Measurements from ENCODE around the gene DSCAML1.
"Not testable (repeated sequence)": the region's sequence is repeated elsewhere in the genome, so short reads cannot be mapped to it uniquely, and the experiment has no call there.

Gene DSCAML1

GRCh38 chr11:117793583-117793982 lies 3.4 kb downstream of the DSCAML1 start:
- no peak for FAIRE-seq

- FAIRE-seq: no peak
These were observed 4.0 kb downstream of the DSCAML1 start for GRCh38 chr11:117792992-117793391.

- no peak for FAIRE-seq
These were observed 4.8 kb downstream of the DSCAML1 start for GRCh38 chr11:117792241-117792640.

- no peak for FAIRE-seq
These were observed 6.7 kb downstream of the DSCAML1 start for GRCh38 chr11:117790279-117790678.

GRCh38 chr11:117789241-117789640 lies 7.8 kb downstream of the DSCAML1 start:
- FAIRE-seq: no peak

GRCh38 chr11:117786135-117786870 lies 10.7 kb downstream of the DSCAML1 start:
- FAIRE-seq: no peak

GRCh38 chr11:117782101-117782500 lies 14.9 kb downstream of the DSCAML1 start:
- FAIRE-seq: no peak

GRCh38 chr11:117781627-117782026 lies 15.4 kb downstream of the DSCAML1 start:
- FAIRE-seq: no peak

GRCh38 chr11:117780456-117780855 lies 16.6 kb downstream of the DSCAML1 start:
- FAIRE-seq: no peak

- no peak for FAIRE-seq
These were observed 22.5 kb downstream of the DSCAML1 start for GRCh38 chr11:117774553-117774952.

GRCh38 chr11:117772360-117772759 lies 24.7 kb downstream of the DSCAML1 start:
- FAIRE-seq: no peak

- FAIRE-seq: no peak
These were observed 25.2 kb downstream of the DSCAML1 start for GRCh38 chr11:117771841-117772240.

GRCh38 chr11:117771197-117771596 lies 25.8 kb downstream of the DSCAML1 start:
- FAIRE-seq: no peak

GRCh38 chr11:117770061-117770460 lies 27.0 kb downstream of the DSCAML1 start:
- FAIRE-seq: no peak

- FAIRE-seq: no peak
These were observed 27.5 kb downstream of the DSCAML1 start for GRCh38 chr11:117769533-117769932.

- no peak for FAIRE-seq
These were observed 28.5 kb downstream of the DSCAML1 start for GRCh38 chr11:117768506-117768905.

GRCh38 chr11:117767071-117767470 lies 29.9 kb downstream of the DSCAML1 start:
- FAIRE-seq: no peak

GRCh38 chr11:117766576-117766975 lies 30.4 kb downstream of the DSCAML1 start:
- FAIRE-seq: no peak

GRCh38 chr11:117766026-117766425 lies 31.0 kb downstream of the DSCAML1 start:
- no peak for FAIRE-seq

- FAIRE-seq: no peak
These were observed 31.9 kb downstream of the DSCAML1 start for GRCh38 chr11:117765068-117765467.

- not testable (repeated sequence) for FAIRE-seq
These were observed 33.6 kb downstream of the DSCAML1 start for GRCh38 chr11:117763465-117763864.

- no peak for FAIRE-seq
These were observed 35.0 kb downstream of the DSCAML1 start for GRCh38 chr11:117761993-117762392.

- no peak for FAIRE-seq
These were observed 37.7 kb downstream of the DSCAML1 start for GRCh38 chr11:117759305-117759704.

- FAIRE-seq: no peak
These were observed 43.0 kb downstream of the DSCAML1 start for GRCh38 chr11:117754030-117754429.

GRCh38 chr11:117752721-117753237 lies 44.2 kb downstream of the DSCAML1 start:
- FAIRE-seq: no peak

Data from colon (tissue), 2 donors.